ENCODE measurements around the gene MYMK.

Gene MYMK

GRCh38 chr9:133558191-133559126, 33.7 kb upstream of the MYMK start:
- DNase-seq (ENCODE audit: low spot score): peak; percentile 91

- DNase-seq (ENCODE audit: low spot score): no peak
Observed at GRCh38 chr9:133557581-133557980, 32.8 kb upstream of the MYMK start.

DNA sequence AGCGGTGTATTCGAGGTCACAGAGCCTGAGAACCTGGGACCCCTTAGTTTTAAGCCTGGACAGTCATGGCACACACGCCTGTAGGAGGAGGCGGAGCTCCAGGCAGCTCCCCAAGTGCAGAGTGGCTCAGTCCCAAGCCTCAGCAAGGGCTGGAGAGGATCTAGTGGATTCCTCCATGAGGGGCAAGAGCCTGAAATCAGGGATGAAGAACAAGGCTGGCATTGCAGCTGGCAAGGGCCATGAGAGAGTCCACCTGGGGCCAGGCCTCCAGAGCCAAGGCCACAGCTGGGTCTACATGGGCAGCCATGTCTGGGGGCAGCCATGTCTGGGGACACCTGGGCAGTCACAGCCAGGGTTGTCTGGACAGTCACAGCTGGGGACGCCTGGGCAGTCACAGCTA, 31.6 kb upstream of the MYMK start:
- DNase-seq (ENCODE audit: low spot score): no peak

DNA sequence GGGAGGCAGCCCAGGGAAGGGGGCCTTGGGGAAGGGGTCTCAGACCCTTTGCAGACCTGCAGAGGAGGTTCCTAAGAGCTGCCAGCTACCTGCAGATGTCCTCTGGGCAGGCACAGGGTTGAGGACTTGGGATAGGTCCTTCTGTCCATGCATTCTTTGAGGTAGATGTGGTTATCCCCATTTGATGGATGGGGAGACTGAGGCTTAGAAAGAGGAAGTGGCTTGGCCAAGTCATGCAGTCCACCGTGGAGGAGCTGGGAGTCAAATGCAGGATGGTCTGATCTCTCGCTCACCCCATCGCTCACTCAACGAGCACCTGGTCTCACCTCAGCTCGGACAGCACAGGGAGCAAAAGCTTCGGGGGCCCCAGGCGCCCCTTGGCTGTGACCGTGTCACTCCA, 30.0 kb upstream of the MYMK start:
- no peak for DNase-seq (ENCODE audit: low spot score)

DNA sequence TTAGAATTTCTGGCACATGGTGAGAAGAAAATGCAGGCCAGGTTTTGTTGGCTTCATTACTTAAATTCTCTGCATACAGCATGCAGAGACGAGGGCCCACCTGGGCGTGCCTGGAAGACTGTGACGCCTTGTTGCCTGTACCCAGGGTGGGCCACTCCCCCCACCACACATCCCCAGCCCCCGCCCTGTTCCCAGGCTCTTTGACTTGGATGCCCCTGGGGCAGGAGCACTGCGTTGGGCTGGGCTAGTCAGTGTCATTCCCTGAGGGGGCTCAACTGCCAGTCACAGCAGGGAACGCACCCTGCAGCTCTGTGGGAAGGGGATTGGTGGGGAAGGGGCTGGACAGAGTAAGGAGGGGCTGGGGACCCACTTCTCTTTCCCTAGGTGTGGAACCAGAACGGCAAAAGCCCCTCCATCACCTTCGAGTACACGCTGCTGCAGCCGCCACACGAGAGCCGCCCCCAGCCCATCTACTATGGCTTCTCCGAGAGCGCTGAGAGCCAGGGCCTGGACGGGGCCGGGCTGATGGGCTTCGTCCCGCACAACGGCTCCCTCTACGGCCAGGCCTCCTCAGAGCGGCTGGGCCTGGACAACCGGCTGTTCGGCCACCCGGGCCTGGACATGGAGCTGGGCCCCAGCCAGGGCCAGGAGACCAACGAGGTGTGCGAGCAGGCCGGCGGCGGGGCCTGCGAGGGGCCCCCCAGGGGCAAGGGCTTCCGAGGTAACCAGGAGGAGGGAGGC, 29.4 kb upstream of the MYMK start:
- no peak for DNase-seq (ENCODE audit: low spot score)

- no peak for DNase-seq (ENCODE audit: low spot score)
Observed at GRCh38 chr9:133553123-133553522, 28.4 kb upstream of the MYMK start.

GRCh38 chr9:133552236-133552635, 27.5 kb upstream of the MYMK start:
- no peak for DNase-seq (ENCODE audit: low spot score)

- DNase-seq (ENCODE audit: low spot score): no peak
Observed at GRCh38 chr9:133551446-133551845, 26.7 kb upstream of the MYMK start.

DNA sequence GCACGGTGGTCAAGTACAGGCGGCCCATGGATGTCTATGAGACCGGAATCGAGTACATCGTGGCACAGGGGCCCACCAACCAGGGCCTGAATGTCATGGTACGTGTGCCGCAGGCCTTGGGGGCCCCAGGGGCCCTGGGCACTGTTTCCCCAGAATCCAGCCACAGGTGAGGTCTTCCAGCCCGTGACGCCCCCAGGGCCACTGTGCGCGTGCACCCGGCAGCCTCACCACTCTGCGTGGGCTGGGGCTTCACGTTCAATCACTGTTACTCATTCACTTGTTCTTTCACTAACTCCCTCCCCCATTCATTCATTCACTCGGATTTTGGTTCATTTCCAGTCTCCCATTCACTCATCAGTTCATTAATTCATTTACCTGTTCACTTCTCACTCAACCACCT, 22.4 kb upstream of the MYMK start:
- no peak for DNase-seq (ENCODE audit: low spot score)

DNA sequence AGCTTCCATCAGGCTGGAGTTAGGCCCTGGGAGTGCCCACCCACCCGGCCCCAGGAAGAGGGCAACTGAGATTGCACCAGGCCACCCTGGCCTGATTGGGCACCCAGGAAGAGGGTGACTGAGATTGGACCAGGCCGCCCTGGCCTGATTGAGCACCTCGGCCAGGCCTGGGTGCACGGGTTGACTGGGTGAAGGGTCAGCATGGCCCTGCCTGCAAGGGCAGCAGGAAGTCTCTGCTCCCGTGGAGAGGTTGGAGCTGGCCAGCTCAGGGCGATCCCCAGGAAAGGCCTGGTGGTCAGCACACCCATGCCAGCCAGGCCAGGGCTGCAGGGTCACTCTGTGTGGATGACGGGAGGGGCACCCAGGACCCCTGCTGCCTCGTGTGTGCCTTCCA, 21.5 kb upstream of the MYMK start:
- DNase-seq (ENCODE audit: low spot score): no peak

GRCh38 chr9:133545494-133546286, 20.9 kb upstream of the MYMK start:
- DNase-seq (ENCODE audit: low spot score): no peak

DNA sequence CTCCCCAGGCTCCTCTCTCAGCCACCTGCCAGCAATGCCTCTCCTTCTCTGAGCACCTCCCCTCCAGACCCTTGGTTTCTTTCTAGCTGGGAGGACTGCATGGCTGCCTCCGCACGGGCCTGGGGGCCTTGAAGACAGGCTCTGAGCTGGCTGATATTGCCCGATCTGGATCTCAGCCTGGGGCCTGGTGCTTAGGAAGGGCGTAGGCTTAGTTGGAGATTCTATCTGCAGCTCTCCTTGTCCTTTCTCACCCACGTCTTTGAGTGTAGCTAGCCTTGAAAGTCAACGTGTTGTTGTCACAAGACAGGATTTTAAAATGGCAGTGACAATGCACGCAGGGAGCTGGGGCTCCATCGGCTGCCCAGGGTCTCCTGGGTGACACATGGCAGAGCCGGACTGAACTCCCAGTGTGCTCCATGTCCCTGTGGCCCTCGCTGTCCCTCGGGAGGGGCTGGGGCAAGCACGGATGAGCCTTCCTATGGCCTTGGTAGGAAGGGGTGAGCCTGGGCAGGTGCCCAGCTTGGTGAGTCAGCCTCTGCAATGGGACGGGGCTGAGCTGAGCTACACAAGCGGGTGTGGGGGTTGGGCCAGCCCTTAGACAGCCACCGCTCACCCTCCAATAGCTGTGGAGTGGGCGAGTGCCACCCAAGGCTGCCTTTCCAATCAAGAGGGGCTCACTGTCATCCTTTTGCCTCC, 19.2 kb upstream of the MYMK start:
- no peak for DNase-seq (ENCODE audit: low spot score)

GRCh38 chr9:133542002-133542401, 17.2 kb upstream of the MYMK start:
- no peak for DNase-seq (ENCODE audit: low spot score)

GRCh38 chr9:133540698-133541025, 15.9 kb upstream of the MYMK start:
- DNase-seq (ENCODE audit: low spot score): no peak

- DNase-seq (ENCODE audit: low spot score): no peak
Observed at GRCh38 chr9:133539991-133540697, 15.4 kb upstream of the MYMK start.

GRCh38 chr9:133538851-133539833, 14.4 kb upstream of the MYMK start:
- DNase-seq (ENCODE audit: low spot score): no peak

DNA sequence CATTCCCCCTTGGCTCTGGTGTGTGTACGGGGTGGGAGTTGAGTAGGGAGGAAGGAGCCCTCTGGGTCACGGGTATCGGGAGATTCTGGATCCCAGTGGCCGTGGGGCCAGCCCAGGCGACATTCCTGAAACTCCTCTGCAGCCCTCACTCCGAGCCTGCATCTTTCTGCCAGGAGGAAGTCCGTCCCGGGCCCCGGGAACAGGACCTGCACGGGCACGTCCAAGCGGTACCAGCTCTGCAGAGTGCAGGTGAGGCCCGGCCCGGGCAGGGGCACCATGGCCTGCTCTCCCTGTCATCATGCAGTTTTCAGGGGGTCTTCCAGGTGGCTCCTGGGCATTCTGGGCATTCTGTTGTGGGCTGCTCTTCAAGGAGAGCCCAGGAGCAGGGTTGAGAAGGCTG, 13.4 kb upstream of the MYMK start:
- DNase-seq (ENCODE audit: low spot score): no peak

DNA sequence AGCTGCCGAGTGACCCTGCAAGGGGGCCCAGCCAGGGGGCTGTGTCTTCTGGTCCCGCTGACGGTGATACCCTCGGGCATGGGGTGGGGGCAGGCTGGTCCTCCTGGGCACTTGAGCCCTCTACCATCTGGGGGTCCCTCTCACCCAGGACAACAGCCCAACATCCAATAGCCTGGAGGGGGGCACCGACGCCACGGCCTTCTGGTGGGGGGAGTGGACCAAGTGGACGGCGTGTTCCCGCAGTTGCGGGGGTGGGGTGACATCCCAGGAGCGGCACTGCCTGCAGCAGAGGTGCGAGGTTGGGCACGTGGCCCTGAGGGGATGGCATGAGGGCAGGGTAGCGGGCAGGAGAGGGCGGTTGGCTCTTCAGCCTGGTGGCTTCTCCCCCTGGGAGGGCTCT, 12.5 kb upstream of the MYMK start:
- DNase-seq (ENCODE audit: low spot score): no peak

GRCh38 chr9:133536536-133536935, 11.8 kb upstream of the MYMK start:
- DNase-seq (ENCODE audit: low spot score): no peak

DNA sequence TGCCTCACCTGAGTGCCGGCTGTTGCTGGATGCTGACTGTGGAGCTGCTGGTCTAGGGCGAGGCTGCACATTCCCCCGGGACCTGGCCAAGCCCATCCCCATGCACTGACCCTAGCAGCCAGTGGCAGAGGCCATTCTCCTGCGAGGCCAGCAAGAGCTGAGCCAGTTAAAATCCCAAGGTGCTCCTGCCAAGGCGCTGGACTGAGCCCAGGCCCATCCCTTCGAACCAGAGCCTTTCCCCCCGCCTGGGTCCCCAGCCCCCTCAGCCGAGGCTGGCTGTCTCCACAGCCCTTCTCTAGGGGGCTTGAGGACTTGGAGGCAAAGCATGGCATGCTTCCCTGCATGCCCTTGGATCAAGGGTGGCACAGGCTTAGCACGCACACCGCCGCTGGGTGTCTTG, 11.3 kb upstream of the MYMK start:
- DNase-seq (ENCODE audit: low spot score): no peak
